PC-3 (cell line): Measurements from ENCODE around the gene COL4A6.

Source experiments
- EZH2 ChIP-seq: fragments of 300-600 bp; sonication (generic); IDR thresholded peaks from one replicate; pipeline ENCODE4 v1.6.1; 2017; ENCODE audit warnings: antibody characterized with exemption, mild to moderate bottlenecking, low read length; ENCODE audit not compliant: unreplicated experiment
- EZH2phosphoT487 ChIP-seq: fragments of 300-600 bp; sonication (generic); IDR thresholded peaks from 2 replicates; pipeline ENCODE4 v1.6.1; 2018; ENCODE audit warnings: mild to moderate bottlenecking, antibody characterized with exemption, low read length, borderline replicate concordance
- TF ChIP-seq, protein P1 (sequence below): fragments of 300-600 bp; sonication (generic); conservative IDR thresholded peaks from 2 replicates; pipeline ENCODE4 v1.5.1; 2017; ENCODE audit warnings: antibody characterized with exemption, low read depth, mild to moderate bottlenecking, low read length

GRCh38 chrX:108219949-108220601 is 218.1 kb downstream of the COL4A6 start:
- TF ChIP-seq, protein P1, sequence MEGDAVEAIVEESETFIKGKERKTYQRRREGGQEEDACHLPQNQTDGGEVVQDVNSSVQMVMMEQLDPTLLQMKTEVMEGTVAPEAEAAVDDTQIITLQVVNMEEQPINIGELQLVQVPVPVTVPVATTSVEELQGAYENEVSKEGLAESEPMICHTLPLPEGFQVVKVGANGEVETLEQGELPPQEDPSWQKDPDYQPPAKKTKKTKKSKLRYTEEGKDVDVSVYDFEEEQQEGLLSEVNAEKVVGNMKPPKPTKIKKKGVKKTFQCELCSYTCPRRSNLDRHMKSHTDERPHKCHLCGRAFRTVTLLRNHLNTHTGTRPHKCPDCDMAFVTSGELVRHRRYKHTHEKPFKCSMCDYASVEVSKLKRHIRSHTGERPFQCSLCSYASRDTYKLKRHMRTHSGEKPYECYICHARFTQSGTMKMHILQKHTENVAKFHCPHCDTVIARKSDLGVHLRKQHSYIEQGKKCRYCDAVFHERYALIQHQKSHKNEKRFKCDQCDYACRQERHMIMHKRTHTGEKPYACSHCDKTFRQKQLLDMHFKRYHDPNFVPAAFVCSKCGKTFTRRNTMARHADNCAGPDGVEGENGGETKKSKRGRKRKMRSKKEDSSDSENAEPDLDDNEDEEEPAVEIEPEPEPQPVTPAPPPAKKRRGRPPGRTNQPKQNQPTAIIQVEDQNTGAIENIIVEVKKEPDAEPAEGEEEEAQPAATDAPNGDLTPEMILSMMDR: no peak
- TF ChIP-seq EZH2 (no peak), EZH2phosphoT487 (no peak)
